MG63 (cell line): Measurements from ENCODE around the gene MEF2A. TPM values are rescaled to one million over a fixed set of nuclear protein-coding genes. Genes with fewer than 3 reads are reported as not detected.

Experiments used
- DNase-seq: peaks from one replicate; pipeline ENCODE4 v3.0.0-alpha.2; 2020
- H3K27me3 ChIP-seq: fragments of 250-450 bp; sonication (Bioruptor Pico); 2 replicates; pipeline ENCODE4 v1.5.1; 2020; ENCODE audit warnings: mild to moderate bottlenecking, moderate library complexity
- H3K36me3 ChIP-seq: fragments of 250-450 bp; sonication (Bioruptor Pico); 2 replicates; pipeline ENCODE4 v1.5.1; 2020; ENCODE audit warnings: mild to moderate bottlenecking, moderate library complexity
- H3K4me3 ChIP-seq: fragments of 250-450 bp; sonication (Bioruptor Pico); 2 replicates; pipeline ENCODE4 v1.5.1; 2020; ENCODE audit warnings: mild to moderate bottlenecking, moderate library complexity
- H3K9me3 ChIP-seq: fragments of 250-450 bp; sonication (Bioruptor Pico); 2 replicates; pipeline ENCODE4 v1.5.1; 2020; ENCODE audit warnings: mild to moderate bottlenecking, moderate library complexity
- total RNA-seq: library from RNA; depleted of rRNA; stranded (reverse); fragments of >200 nt; shearing (Covaris generic); gene quantifications from 2 replicates; pipeline ENCODE4 v1.2.3, GENCODE V29; 2014; ENCODE audit warnings: low replicate concordance

Gene MEF2A
- total RNA-seq, 1 experiment from 2014 or later: 29.1 TPM

GRCh38 chr15:99556578-99556977 lies 9.2 kb upstream of the MEF2A start:
- DNase-seq: no peak
- H3K27me3 ChIP-seq: no peaks in the 10 kb centered on the region

GRCh38 chr15:99558084-99558483 lies 7.7 kb upstream of the MEF2A start:
- no peaks in the 10 kb centered on the region for H3K36me3 ChIP-seq
- no peaks in the 10 kb centered on the region for H3K9me3 ChIP-seq
- H3K4me3 ChIP-seq: no peak overlapping the region
- H3K27me3 ChIP-seq: no peaks in the 10 kb centered on the region
- no peak for DNase-seq

More at GRCh38 chr15:99556578-99556977, 9.2 kb upstream of the MEF2A start:
- Histone ChIP-seq H3K9me3 (no peaks in the 10 kb centered on the region), H3K36me3 (no peaks in the 10 kb centered on the region), H3K4me3 (no peak overlapping the region)

GRCh38 chr15:99558571-99558970 lies 7.2 kb upstream of the MEF2A start:
- Histone ChIP-seq H3K4me3 (no peak overlapping the region), H3K27me3 (no peaks in the 10 kb centered on the region), H3K9me3 (no peaks in the 10 kb centered on the region), H3K36me3 (no peaks in the 10 kb centered on the region)
- no peak for DNase-seq

- no peak overlapping the region for H3K4me3 ChIP-seq
- no peaks in the 10 kb centered on the region for H3K36me3 ChIP-seq
- no peaks in the 10 kb centered on the region for H3K9me3 ChIP-seq
- DNase-seq: no peak
- no peaks in the 10 kb centered on the region for H3K27me3 ChIP-seq
Observed at GRCh38 chr15:99561476-99562230, 4.1 kb upstream of the MEF2A start.

- Histone ChIP-seq H3K36me3 (no peaks in the 10 kb centered on the region), H3K4me3 (no peak overlapping the region), H3K9me3 (no peaks in the 10 kb centered on the region), H3K27me3 (no peaks in the 10 kb centered on the region)
- DNase-seq: no peak
Observed at GRCh38 chr15:99562238-99562637, 3.5 kb upstream of the MEF2A start.

- Histone ChIP-seq H3K4me3 (peak overlapping the region; percentile 31), H3K27me3 (no peaks in the 10 kb centered on the region), H3K36me3 (peaks cover 3% of the 10 kb centered on the region; the same call in 1 of the 2 replicates), H3K9me3 (no peaks in the 10 kb centered on the region)
- DNase-seq: peak; percentile 30
Observed at GRCh38 chr15:99564221-99565048, 1.3 kb upstream of the MEF2A start.

GRCh38 chr15:99565049-99565298 lies 810 bp upstream of the MEF2A start:
- no peaks in the 10 kb centered on the region for H3K27me3 ChIP-seq
- no peaks in the 10 kb centered on the region for H3K9me3 ChIP-seq
- peaks cover 3% of the 10 kb centered on the region; the same call in 1 of the 2 replicates for H3K36me3 ChIP-seq
- no peak for DNase-seq
- H3K4me3 ChIP-seq: peak overlapping the region; percentile 31

GRCh38 chr15:99566157-99566897 lies 543 bp downstream of the MEF2A start:
- H3K27me3 ChIP-seq: no peaks in the 10 kb centered on the region
- H3K36me3 ChIP-seq: peaks cover 4% of the 10 kb centered on the region; the same call in 1 of the 2 replicates

GRCh38 chr15:99568625-99569352 lies 3.0 kb downstream of the MEF2A start:
- H3K36me3 ChIP-seq: peaks cover 14% of the 10 kb centered on the region; the same call in 1 of the 2 replicates
- no peaks in the 10 kb centered on the region for H3K27me3 ChIP-seq
- H3K4me3 ChIP-seq: peak overlapping the region; percentile 82
- H3K9me3 ChIP-seq: no peaks in the 10 kb centered on the region
- no peak for DNase-seq

More at GRCh38 chr15:99566157-99566897, 543 bp downstream of the MEF2A start:
- H3K9me3 ChIP-seq: no peaks in the 10 kb centered on the region
- H3K4me3 ChIP-seq: peak overlapping the region; percentile 82
- DNase-seq: peak; percentile 39

- H3K4me3 ChIP-seq: no peak overlapping the region
- no peaks in the 10 kb centered on the region for H3K27me3 ChIP-seq
- no peaks in the 10 kb centered on the region for H3K9me3 ChIP-seq
- peaks cover 21% of the 10 kb centered on the region for H3K36me3 ChIP-seq
- DNase-seq: no peak
Observed at GRCh38 chr15:99571299-99571698, 5.5 kb downstream of the MEF2A start.

GRCh38 chr15:99574048-99574447 lies 8.3 kb downstream of the MEF2A start:
- H3K4me3 ChIP-seq: no peak overlapping the region
- no peaks in the 10 kb centered on the region for H3K9me3 ChIP-seq
- DNase-seq: no peak
- H3K36me3 ChIP-seq: peaks cover 20% of the 10 kb centered on the region
- H3K27me3 ChIP-seq: no peaks in the 10 kb centered on the region

- Histone ChIP-seq H3K36me3 (peaks cover 18% of the 10 kb centered on the region), H3K27me3 (no peaks in the 10 kb centered on the region), H3K9me3 (no peaks in the 10 kb centered on the region), H3K4me3 (no peak overlapping the region)
- DNase-seq: no peak
Observed at GRCh38 chr15:99574502-99574901, 8.7 kb downstream of the MEF2A start.

- no peaks in the 10 kb centered on the region for H3K27me3 ChIP-seq
- H3K9me3 ChIP-seq: no peaks in the 10 kb centered on the region
- H3K4me3 ChIP-seq: peak overlapping the region; percentile 4; the same call in 1 of the 2 replicates
- DNase-seq: no peak
- peaks cover 13% of the 10 kb centered on the region for H3K36me3 ChIP-seq
Observed at GRCh38 chr15:99578809-99579208, 13.0 kb downstream of the MEF2A start.

- H3K9me3 ChIP-seq: peaks cover 2% of the 10 kb centered on the region
- H3K36me3 ChIP-seq: peaks cover 17% of the 10 kb centered on the region
- H3K27me3 ChIP-seq: no peaks in the 10 kb centered on the region
- DNase-seq: no peak
- no peak overlapping the region for H3K4me3 ChIP-seq
Observed at GRCh38 chr15:99580076-99580475, 14.3 kb downstream of the MEF2A start.

GRCh38 chr15:99582508-99582960 lies 16.8 kb downstream of the MEF2A start:
- Histone ChIP-seq H3K4me3 (no peak overlapping the region), H3K36me3 (peaks cover 34% of the 10 kb centered on the region), H3K9me3 (peaks cover 23% of the 10 kb centered on the region), H3K27me3 (no peaks in the 10 kb centered on the region)
- no peak for DNase-seq

GRCh38 chr15:99584081-99584600 lies 18.4 kb downstream of the MEF2A start:
- H3K4me3 ChIP-seq: no peak overlapping the region
- DNase-seq: no peak
- H3K27me3 ChIP-seq: no peaks in the 10 kb centered on the region
- peaks cover 28% of the 10 kb centered on the region for H3K9me3 ChIP-seq
- peaks cover 38% of the 10 kb centered on the region for H3K36me3 ChIP-seq
